WTC11 (cell line): ENCODE results near the gene CKAP2L.

ENCODE experiments used
- CREM ChIP-seq: sonication (generic); formaldehyde crosslinking; IDR thresholded peaks from 2 replicates; pipeline ENCODE4 v1.8.1; 2022; ENCODE audit warnings: mild to moderate bottlenecking, missing genetic modification reagents, moderate library complexity
- CTCF ChIP-seq: fragments of 200-600 bp; IDR thresholded peaks from 2 replicates; pipeline ENCODE4 v1.8.0; 2022; ENCODE audit warnings: antibody characterized with exemption
- ELF4 ChIP-seq: sonication (generic); formaldehyde crosslinking; IDR thresholded peaks from 2 replicates; pipeline ENCODE4 v1.8.1; 2022; ENCODE audit warnings: low read depth, mild to moderate bottlenecking, moderate library complexity, missing genetic modification reagents
- MAX ChIP-seq: sonication (generic); formaldehyde crosslinking; IDR thresholded peaks from 2 replicates; pipeline ENCODE4 v1.8.0; 2022; ENCODE audit warnings: mild to moderate bottlenecking, missing genetic modification reagents
- SP1 ChIP-seq: sonication (generic); formaldehyde crosslinking; conservative IDR thresholded peaks from 2 replicates; pipeline ENCODE4 v1.8.1; 2022; ENCODE audit warnings: missing genetic modification reagents

GRCh38 chr2:112756207-112756606, 8.2 kb downstream of the CKAP2L start:
- no peak for TF ChIP-seq ELF4 (CRISPR knock-in tag)
- no peak for TF ChIP-seq CTCF
- no peak for TF ChIP-seq SP1
- TF ChIP-seq CREM (CRISPR knock-in tag) = no peak
- no peak for TF ChIP-seq MAX (CRISPR knock-in tag)
